Measurements from ENCODE around the gene TBXAS1. TPM values are rescaled to one million over a fixed set of nuclear protein-coding genes. Genes with fewer than 3 reads are reported as not detected.
"Not testable (repeated sequence)": the region's sequence is repeated elsewhere in the genome, so short reads cannot be mapped to it uniquely, and the experiment has no call there.

The TBXAS1 gene
- total RNA-seq, 2 experiments from 2014 or later: 4.8 to 5.3 TPM

DNA sequence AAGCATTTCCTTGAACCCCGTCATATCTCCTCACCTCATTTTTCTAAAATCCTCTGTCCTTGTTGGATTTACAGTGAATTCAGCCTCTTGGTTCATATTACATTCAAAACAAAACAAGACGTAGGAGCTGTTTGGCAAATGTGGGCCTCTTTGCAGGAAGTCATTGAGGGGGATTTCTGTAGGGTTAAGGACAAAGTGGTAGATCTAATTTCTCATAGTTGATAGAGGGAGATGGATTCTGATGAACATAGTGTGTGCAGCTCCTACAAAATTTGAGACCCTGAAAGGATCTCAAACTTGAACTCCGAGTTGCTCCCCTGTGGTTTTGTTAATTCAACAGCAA lies 682 bp downstream of the TBXAS1 start:
- peaks cover 15% of the 10 kb centered on the region for H3K9me3 Mint-ChIP-seq
- peaks cover 4% of the 10 kb centered on the region for H3K27me3 Mint-ChIP-seq
- peak; percentile 23 for DNase-seq
- peaks cover 7% of the 10 kb centered on the region for H3K36me3 Mint-ChIP-seq
- H3K4me1 Mint-ChIP-seq (ENCODE audit: low read depth): peaks cover 28% of the 10 kb centered on the region
- H3K4me3 Mint-ChIP-seq: peak overlapping the region; percentile 73
- ChIA-PET POLR2A (interaction anchor here (1.7 kb wide), 1 partner anchor 86 kb away, joined by 6 read pairs; no protein-coding TSS in a partner anchor), CTCF (interaction anchor here (1.6 kb wide), 1 partner anchor 184 kb away, joined by 7 read pairs; no protein-coding TSS in a partner anchor)
- H3K27ac Mint-ChIP-seq: peak overlapping the region; percentile 88
- intact Hi-C loops (cut with micrococcal nuclease): loop anchor here (1.0 to 5.0 kb wide), 5 partner anchors 25 to 173 kb away; no protein-coding TSS in a partner anchor

DNA sequence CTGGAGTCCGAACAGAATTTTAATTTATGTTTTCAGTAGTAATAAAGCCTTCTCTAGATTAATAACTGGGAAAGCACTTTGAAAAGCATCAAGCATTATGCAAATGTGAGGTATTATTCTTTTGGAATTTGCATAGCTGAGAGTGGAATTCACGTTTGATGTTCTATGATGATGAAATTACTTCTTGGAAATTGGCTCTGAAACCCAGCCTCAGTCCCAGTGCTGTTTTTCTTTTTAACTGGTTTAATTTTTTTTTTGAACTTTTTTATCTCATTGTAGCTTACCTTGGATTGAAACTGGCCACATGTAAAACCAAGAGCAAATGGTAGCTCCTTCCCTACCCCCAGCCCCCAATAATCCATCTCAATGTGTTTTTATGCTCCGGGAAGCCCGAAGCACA lies 1.2 kb downstream of the TBXAS1 start:
- intact Hi-C loops (cut with micrococcal nuclease): loop anchor here (2.0 kb wide), 1 partner anchor 25 kb away; no protein-coding TSS in a partner anchor
- peaks cover 4% of the 10 kb centered on the region for H3K27me3 Mint-ChIP-seq

DNA sequence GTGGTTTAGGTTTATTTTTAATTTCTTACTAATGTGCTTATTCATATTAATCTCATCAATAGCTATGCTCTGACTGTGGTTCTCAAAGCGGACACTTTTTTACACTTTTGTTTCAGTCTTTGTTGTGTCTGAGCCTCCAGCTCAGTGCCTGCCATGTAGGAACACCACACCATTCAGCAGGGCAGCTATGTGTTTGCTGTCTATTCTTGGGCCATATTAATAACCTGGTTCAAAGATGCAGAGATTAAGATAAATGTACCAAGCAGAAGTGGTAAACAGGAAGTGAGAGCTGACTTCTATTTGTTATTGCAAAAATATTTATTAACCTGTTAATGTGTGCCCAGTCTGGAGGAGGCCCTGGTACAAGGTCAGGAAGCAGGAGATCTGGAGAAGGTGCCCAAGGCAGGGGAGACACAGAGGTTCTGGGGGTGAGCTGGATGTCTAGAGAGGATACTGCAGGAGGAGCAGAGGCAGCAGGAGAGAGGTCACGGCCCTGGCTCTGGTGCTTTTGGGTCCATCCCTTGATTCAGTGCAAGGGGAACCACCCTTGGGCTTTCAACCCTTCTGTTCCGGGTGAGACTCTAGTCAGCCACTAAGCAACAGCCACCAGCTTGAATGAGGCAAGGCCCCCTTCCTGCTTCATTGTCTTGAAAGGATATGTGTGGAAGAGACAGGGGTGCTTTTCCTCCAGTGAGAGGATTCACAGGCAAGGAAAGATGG lies 1.9 kb downstream of the TBXAS1 start:
- H3K27ac Mint-ChIP-seq: peak overlapping the region; percentile 88
- intact Hi-C loops (cut with micrococcal nuclease): loop anchor here (2.0 kb wide), 1 partner anchor 24 kb away; no protein-coding TSS in a partner anchor
- peaks cover 4% of the 10 kb centered on the region for H3K27me3 Mint-ChIP-seq
- H3K9me3 Mint-ChIP-seq: peaks cover 20% of the 10 kb centered on the region
- ChIA-PET CTCF (interaction anchor here (1.2 to 1.6 kb wide), 2 partner anchors 174 to 185 kb away, joined by 3 to 7 read pairs; no protein-coding TSS in a partner anchor), POLR2A (interaction anchor here (0.7 to 1.7 kb wide), 2 partner anchors 69 to 85 kb away, joined by 3 to 6 read pairs; no protein-coding TSS in a partner anchor)
- H3K4me3 Mint-ChIP-seq: peak overlapping the region; percentile 60
- DNase-seq: peak; percentile 35
- peaks cover 28% of the 10 kb centered on the region for H3K4me1 Mint-ChIP-seq (ENCODE audit: low read depth)
- H3K36me3 Mint-ChIP-seq: peaks cover 7% of the 10 kb centered on the region

More for the DNA sequence above, 1.2 kb downstream of the TBXAS1 start:
- Mint-ChIP-seq H3K27ac (peak overlapping the region; percentile 88), H3K4me1 (ENCODE audit: low read depth) (peaks cover 28% of the 10 kb centered on the region), H3K4me3 (peak overlapping the region; percentile 73), H3K36me3 (peaks cover 7% of the 10 kb centered on the region), H3K9me3 (peaks cover 16% of the 10 kb centered on the region)
- ChIA-PET POLR2A (interaction anchor here (0.7 to 1.7 kb wide), 2 partner anchors 70 to 86 kb away, joined by 3 to 6 read pairs; no protein-coding TSS in a partner anchor), CTCF (interaction anchor here (1.2 to 1.6 kb wide), 2 partner anchors 175 to 185 kb away, joined by 3 to 7 read pairs; no protein-coding TSS in a partner anchor)
- DNase-seq: no peak

DNA sequence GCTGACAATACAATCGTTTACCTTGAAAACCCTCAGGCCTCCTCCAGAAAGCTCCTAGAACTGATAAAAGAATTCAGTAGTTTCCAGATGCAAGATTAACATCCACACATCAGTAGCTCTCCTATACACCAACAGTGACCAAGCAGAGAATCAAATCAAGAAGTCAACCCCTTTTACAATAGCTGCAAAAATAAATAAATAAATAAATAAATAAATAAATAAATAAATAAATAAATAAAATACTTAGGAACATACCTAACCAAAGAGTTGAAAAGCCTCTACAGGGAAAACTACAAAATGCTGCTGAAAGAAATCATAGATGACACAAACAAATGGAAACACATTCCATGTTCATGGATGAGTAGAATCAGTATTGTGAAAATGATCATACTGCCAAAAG lies 6.8 kb downstream of the TBXAS1 start:
- H3K4me1 Mint-ChIP-seq (ENCODE audit: low read depth); H3K4me3 Mint-ChIP-seq; CTCF ChIA-PET; H3K27me3 Mint-ChIP-seq; DNase-seq; intact Hi-C loops (cut with micrococcal nuclease); H3K27ac Mint-ChIP-seq; POLR2A ChIA-PET: not testable (repeated sequence)
- peaks cover 11% of the 10 kb centered on the region for H3K36me3 Mint-ChIP-seq
- H3K9me3 Mint-ChIP-seq: peaks cover 36% of the 10 kb centered on the region

DNA sequence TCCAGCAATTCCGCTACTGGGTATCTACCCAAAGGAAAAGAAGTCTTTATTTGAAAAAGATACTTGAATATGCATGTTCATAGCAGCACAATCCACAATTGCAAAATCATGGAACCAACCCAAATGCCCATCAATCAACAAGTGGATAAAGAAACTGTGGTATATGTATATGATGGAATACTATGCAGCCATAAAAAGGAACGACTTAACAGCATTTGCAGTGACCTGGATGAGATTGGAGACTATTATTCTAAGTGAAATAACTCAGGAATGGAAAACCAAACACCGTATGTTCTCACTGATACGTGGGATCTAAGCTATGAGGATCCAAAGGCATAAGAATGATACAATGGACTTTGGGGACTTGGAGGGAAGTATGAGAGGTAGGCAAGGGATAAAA lies 8.2 kb downstream of the TBXAS1 start:
- DNase-seq; intact Hi-C loops (cut with micrococcal nuclease); H3K4me1 Mint-ChIP-seq (ENCODE audit: low read depth); H3K4me3 Mint-ChIP-seq; POLR2A ChIA-PET; H3K27ac Mint-ChIP-seq; H3K27me3 Mint-ChIP-seq: not testable (repeated sequence)
- H3K9me3 Mint-ChIP-seq: peaks cover 36% of the 10 kb centered on the region
- CTCF ChIA-PET: interaction anchor here (0.6 kb wide), 1 partner anchor 38 kb away, joined by 3 read pairs; no protein-coding TSS in a partner anchor
- peaks cover 11% of the 10 kb centered on the region for H3K36me3 Mint-ChIP-seq

DNA sequence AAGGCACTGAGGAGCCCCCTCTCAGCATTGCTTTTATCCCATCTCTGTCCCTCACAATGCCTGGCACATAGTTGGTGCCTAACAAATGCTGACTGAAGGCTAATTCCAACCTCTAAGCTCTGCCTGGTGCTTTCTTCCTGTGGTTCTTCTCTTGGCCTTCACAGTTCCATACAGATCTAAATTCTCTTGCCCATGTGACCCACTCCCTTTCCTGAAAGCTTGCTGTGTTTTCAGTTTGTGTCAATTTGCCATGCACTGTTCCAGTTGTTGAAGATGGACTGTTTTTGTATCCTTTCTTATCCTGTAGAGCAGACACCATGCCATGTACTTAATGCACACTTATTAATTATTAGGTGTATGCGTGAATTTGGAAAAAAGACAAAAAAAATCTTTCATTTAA lies 9.2 kb downstream of the TBXAS1 start:
- Mint-ChIP-seq H3K27ac (no peak overlapping the region), H3K9me3 (peaks cover 31% of the 10 kb centered on the region), H3K4me3 (no peak overlapping the region), H3K27me3 (no peaks in the 10 kb centered on the region), H3K4me1 (ENCODE audit: low read depth) (peaks cover 7% of the 10 kb centered on the region), H3K36me3 (peaks cover 7% of the 10 kb centered on the region)
- ChIA-PET POLR2A (no interaction called here), CTCF (no interaction called here)
- no peak for DNase-seq
- intact Hi-C loops (cut with micrococcal nuclease): no loop called here

DNA sequence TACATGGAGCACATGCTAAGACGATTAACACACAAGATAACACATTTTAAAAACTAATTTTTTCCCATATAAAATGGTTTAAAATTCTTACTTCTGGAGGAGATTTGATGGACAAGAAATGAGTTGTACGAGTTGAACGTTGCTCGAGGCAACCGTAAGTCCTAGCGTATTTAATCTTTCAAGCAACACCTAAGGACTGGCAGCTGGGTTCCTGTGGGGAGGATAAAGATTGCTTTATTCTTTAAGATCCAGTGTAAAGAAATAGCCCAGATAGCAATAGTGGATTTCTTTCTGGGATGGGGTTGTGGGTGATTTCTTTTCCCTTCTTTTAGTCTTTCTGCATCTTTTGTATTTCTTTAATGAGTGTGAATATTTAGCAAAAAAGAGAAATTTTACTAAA lies 9.8 kb downstream of the TBXAS1 start:
- ChIA-PET CTCF (no interaction called here), POLR2A (no interaction called here)
- no peak overlapping the region for H3K27ac Mint-ChIP-seq
- H3K27me3 Mint-ChIP-seq: no peaks in the 10 kb centered on the region
- H3K4me1 Mint-ChIP-seq (ENCODE audit: low read depth): peaks cover 7% of the 10 kb centered on the region
- H3K36me3 Mint-ChIP-seq: peaks cover 7% of the 10 kb centered on the region
- intact Hi-C loops (cut with micrococcal nuclease): no loop called here
- no peak overlapping the region for H3K4me3 Mint-ChIP-seq
- H3K9me3 Mint-ChIP-seq: peaks cover 28% of the 10 kb centered on the region
- no peak for DNase-seq

DNA sequence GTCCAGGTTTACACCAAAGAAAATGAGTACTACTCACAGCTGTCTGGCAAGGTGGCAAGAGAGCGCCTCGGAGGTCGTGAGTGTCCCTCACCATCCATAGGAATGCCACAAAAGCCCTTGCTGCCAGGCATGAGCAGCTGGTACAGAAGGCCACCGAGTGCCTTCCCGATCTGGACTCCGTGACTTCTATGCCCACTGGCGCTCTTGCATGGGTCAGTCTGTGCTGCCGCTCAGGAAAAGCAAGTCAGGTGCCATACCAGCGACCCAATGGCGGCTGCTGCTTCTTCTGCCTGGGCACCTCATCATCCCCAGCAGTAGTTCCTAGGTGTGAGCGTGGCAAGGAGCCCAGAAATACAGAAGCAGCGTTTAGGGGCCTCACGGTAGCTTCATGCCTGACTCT lies 11.7 kb downstream of the TBXAS1 start:
- ChIA-PET POLR2A (no interaction called here), CTCF (no interaction called here)
- no peak overlapping the region for H3K4me3 Mint-ChIP-seq
- intact Hi-C loops (cut with micrococcal nuclease): no loop called here
- peaks cover 7% of the 10 kb centered on the region for H3K4me1 Mint-ChIP-seq (ENCODE audit: low read depth)
- H3K9me3 Mint-ChIP-seq: peaks cover 16% of the 10 kb centered on the region
- no peak for DNase-seq
- H3K27me3 Mint-ChIP-seq: no peaks in the 10 kb centered on the region
- H3K27ac Mint-ChIP-seq: no peak overlapping the region
- H3K36me3 Mint-ChIP-seq: peaks cover 4% of the 10 kb centered on the region

DNA sequence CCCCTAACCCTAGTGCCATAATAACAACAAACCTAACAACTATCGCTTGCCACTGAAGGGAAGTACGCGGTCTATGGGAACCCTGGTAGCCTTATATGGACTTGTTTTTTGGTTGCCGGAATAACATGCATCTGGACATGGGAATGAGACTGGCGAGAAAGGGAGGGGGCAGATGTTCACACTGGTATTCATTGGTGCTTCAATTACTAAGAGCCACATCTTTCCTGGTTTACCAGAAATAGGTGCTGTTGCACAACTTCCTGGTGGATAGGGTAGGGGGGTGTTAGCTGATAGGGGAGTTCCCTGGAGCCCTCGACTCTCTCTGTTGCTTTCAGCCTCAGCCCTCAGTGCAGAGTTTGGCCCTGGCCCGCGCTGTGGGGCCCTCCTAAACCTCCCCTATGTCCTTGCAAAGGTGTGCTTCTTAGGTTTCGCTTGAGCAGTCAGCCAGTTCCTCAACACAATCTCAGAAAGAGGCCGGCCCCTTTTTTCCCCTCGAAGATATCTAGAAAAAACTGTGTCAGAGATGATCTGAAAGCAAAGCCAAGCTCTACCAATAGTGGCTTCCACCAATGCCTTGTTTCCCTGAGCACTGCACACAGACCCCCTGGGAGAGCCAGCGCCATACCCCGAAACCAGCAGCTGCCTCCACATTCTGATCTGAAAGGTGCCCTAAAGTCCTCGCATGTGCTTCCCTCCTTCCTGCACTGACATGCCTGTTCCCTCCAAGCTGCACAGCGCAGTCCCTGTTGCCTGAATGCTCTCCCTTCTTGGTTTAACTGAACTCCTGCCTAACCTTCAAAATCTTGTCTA lies 13.5 kb downstream of the TBXAS1 start:
- no peak overlapping the region for H3K4me3 Mint-ChIP-seq
- no peak for DNase-seq
- ChIA-PET CTCF (interaction anchor here (1.5 kb wide), 1 partner anchor 197 kb away, joined by 4 read pairs; no protein-coding TSS in a partner anchor), POLR2A (no interaction called here)
- H3K27ac Mint-ChIP-seq: no peak overlapping the region
- no peaks in the 10 kb centered on the region for H3K27me3 Mint-ChIP-seq
- no peaks in the 10 kb centered on the region for H3K9me3 Mint-ChIP-seq
- intact Hi-C loops (cut with micrococcal nuclease): no loop called here
- H3K4me1 Mint-ChIP-seq (ENCODE audit: low read depth): peaks cover 3% of the 10 kb centered on the region
- H3K36me3 Mint-ChIP-seq: no peaks in the 10 kb centered on the region

DNA sequence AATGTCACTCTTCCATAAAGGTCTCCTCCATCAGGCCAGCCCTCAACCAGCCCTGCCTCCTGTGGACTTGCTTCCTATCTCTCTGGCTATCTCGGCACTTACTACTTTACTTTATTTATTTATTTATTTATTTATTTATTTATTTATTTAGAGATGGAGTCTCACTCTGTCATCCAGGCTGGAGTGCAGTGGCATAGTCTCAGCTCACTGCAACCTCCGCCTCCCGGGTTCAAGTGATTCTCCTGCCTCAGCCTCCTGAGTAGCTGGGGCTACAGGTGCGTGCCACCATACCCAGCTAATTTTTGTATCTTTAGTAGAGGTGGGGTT lies 14.1 kb downstream of the TBXAS1 start:
- CTCF ChIA-PET: interaction anchor here (1.5 kb wide), 1 partner anchor 198 kb away, joined by 4 read pairs; no protein-coding TSS in a partner anchor
- H3K4me3 Mint-ChIP-seq; H3K9me3 Mint-ChIP-seq; H3K27ac Mint-ChIP-seq; H3K27me3 Mint-ChIP-seq; DNase-seq; H3K4me1 Mint-ChIP-seq (ENCODE audit: low read depth); H3K36me3 Mint-ChIP-seq; POLR2A ChIA-PET; intact Hi-C loops (cut with micrococcal nuclease): not testable (repeated sequence)

DNA sequence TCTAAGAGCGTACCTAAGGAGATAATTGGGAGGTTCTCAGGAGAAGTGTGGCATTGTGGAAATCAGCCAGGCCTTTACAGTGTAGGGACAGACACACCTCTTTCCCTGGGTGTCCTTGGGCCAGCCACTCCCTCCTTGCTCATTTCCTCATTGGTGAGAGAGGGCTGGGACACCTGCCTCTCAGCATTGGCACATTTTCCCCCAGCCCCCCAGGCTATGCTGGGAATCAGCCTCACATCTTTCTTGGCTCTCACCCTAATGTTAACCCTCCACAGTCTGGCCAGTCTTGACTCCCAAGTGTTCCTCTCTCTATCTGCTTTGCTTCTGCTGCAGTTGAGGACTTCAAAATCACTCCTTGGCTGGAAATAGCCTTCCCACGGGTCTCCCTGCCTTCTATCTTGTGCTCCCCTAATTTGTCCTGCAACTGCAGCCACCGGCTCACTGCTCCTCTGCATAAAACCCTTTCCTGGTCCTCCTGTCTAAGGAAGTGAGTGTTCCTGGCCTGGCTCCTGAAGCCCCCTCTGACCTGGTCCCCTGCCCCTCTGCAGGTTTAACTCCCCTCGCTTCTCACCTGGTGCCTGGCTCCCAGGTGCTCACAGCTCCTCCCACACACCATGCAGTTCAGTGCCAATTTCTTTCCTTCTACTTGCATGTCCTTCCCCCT lies 15.8 kb downstream of the TBXAS1 start:
- ChIA-PET POLR2A (no interaction called here), CTCF (interaction anchor here (0.6 kb wide), 1 partner anchor 649 kb away, joined by 4 read pairs; no protein-coding TSS in a partner anchor)
- intact Hi-C loops (cut with micrococcal nuclease): no loop called here
- Mint-ChIP-seq H3K9me3 (peaks cover 5% of the 10 kb centered on the region), H3K27me3 (no peaks in the 10 kb centered on the region), H3K36me3 (peaks cover 3% of the 10 kb centered on the region), H3K4me1 (ENCODE audit: low read depth) (peaks cover 3% of the 10 kb centered on the region), H3K27ac (no peak overlapping the region), H3K4me3 (no peak overlapping the region)
- DNase-seq: no peak

DNA sequence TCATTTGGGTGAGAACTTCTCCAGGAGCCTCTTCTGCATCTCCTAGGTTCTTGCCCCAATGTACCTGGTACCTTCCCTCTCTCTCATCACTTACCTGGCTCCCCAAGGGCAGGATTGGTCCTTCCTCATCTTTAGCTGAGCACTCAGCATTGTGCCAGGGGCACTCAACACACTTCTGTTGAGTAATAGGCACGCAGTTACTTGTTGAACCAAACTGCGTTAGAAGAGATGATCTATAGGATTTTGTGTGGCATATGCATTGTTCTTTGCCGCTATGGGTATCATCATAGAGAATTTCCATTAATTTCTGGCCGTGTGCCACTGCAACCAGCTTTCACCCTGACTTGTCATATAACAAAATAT lies 16.4 kb downstream of the TBXAS1 start:
- H3K4me1 Mint-ChIP-seq (ENCODE audit: low read depth): peaks cover 3% of the 10 kb centered on the region
- DNase-seq: no peak
- H3K27ac Mint-ChIP-seq: no peak overlapping the region
- intact Hi-C loops (cut with micrococcal nuclease): no loop called here
- peaks cover 3% of the 10 kb centered on the region for H3K36me3 Mint-ChIP-seq
- H3K9me3 Mint-ChIP-seq: peaks cover 5% of the 10 kb centered on the region
- H3K4me3 Mint-ChIP-seq: no peak overlapping the region
- ChIA-PET POLR2A (no interaction called here), CTCF (interaction anchor here (0.6 kb wide), 1 partner anchor 648 kb away, joined by 4 read pairs; no protein-coding TSS in a partner anchor)
- H3K27me3 Mint-ChIP-seq: no peaks in the 10 kb centered on the region

All from activated CD4-positive, alpha-beta memory T cell treated with anti-CD3 and anti-CD28 coated beads for 36 hours (primary cell).